Bronchial epithelial cell (primary cell): ENCODE data around the gene SLC34A1. TPM values are rescaled to one million over a fixed set of nuclear protein-coding genes. Genes with fewer than 3 reads are reported as not detected.

Experiments used
- DNase-seq: peaks from one replicate; pipeline ENCODE4 v3.0.0-alpha.2; 2010; ENCODE audit warnings: low read depth
- FAIRE-seq: peaks from 2 replicates; lab custom pipeline; 2011; peaks lifted over from hg19 to GRCh38; lab: Jason Lieb, UNC
- H3K27me3 ChIP-seq: 2 replicates; pipeline ENCODE4 v1.5.1; 2011; ENCODE audit warnings: low read length; ENCODE audit not compliant: control insufficient read depth, insufficient read depth
- H3K36me3 ChIP-seq: 2 replicates; pipeline ENCODE4 v1.5.1; 2011; ENCODE audit warnings: low read length; ENCODE audit not compliant: control insufficient read depth, insufficient read depth
- H3K4me3 ChIP-seq: 2 replicates; pipeline ENCODE4 v1.5.1; 2011; ENCODE audit warnings: mild to moderate bottlenecking, low read depth, low read length, control low read depth
- total RNA-seq: library from RNA; depleted of rRNA; stranded (reverse); fragments of >200 nt; gene quantifications from 2 replicates; pipeline ENCODE4 v1.2.1, GENCODE V29; 2014
- TF ChIP-seq, protein P1 (sequence below): IDR thresholded peaks from 2 replicates; pipeline ENCODE4 v1.5.1; 2011; ENCODE audit warnings: mild to moderate bottlenecking, moderate library complexity, low read length, control low read depth, inconsistent platforms; ENCODE audit not compliant: insufficient read depth, severe bottlenecking

Gene SLC34A1
- total RNA-seq, 1 donor from 2014 or later = not detected

DNA sequence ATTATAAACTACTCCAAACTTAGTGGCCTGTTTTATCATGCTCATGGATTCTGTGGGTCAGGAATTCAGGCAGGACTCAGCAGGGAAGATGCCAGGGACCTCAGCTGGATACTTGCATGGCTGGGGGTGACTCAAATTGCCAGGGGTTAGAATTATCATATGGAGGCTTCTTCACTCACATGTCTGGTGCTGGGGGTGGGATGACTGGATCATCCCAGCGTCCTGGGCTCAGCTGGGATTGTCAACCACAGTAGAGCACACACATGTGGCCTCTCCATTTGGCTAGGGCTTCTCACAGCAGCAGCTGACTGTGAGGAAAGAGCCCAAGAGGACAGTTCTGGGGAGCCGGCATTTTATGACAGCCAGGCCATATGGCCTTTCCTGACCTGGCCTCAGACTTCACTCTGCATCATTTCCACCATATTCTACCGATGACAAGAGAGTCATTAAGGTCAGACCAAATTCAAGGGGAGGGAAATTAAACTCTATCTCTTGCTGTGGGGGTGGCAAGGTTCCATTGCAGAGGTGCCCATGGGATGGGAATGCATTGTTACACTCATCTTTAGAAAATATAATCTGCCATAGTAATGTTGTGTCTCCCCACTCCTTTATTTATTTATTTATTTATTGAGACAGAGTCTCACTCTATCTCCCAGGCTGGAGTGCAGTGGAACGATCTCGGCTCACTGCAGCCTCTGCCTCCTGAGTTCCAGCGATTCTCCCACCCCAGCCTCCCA lies 37.0 kb downstream of the SLC34A1 start:
- no peaks in the 10 kb centered on the region for H3K27me3 ChIP-seq
- TF ChIP-seq, protein P1, sequence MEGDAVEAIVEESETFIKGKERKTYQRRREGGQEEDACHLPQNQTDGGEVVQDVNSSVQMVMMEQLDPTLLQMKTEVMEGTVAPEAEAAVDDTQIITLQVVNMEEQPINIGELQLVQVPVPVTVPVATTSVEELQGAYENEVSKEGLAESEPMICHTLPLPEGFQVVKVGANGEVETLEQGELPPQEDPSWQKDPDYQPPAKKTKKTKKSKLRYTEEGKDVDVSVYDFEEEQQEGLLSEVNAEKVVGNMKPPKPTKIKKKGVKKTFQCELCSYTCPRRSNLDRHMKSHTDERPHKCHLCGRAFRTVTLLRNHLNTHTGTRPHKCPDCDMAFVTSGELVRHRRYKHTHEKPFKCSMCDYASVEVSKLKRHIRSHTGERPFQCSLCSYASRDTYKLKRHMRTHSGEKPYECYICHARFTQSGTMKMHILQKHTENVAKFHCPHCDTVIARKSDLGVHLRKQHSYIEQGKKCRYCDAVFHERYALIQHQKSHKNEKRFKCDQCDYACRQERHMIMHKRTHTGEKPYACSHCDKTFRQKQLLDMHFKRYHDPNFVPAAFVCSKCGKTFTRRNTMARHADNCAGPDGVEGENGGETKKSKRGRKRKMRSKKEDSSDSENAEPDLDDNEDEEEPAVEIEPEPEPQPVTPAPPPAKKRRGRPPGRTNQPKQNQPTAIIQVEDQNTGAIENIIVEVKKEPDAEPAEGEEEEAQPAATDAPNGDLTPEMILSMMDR = no peak
- FAIRE-seq = no peak
- no peak for DNase-seq
- no peaks in the 10 kb centered on the region for H3K36me3 ChIP-seq
- H3K4me3 ChIP-seq = no peak overlapping the region

DNA sequence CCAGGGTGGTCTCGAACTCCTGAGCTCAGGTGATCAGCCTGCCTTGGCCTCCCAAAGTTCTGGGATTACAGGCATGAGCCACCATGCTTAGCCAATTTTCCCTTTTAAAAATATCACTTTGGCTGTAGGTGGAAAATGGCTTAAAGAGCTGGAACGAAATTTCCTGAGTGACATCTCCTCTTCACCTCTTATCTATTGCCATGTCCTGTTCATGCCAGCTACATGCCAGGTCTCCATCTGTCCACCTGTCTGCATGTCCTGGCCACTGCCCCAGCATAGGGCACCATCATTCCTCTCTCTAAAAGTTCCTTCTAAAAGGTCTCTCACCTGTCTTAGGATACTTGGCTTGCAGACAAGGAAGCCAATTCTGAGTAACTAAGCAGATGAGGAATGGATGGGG lies 39.4 kb downstream of the SLC34A1 start:
- TF ChIP-seq, protein P1 = no peak

DNA sequence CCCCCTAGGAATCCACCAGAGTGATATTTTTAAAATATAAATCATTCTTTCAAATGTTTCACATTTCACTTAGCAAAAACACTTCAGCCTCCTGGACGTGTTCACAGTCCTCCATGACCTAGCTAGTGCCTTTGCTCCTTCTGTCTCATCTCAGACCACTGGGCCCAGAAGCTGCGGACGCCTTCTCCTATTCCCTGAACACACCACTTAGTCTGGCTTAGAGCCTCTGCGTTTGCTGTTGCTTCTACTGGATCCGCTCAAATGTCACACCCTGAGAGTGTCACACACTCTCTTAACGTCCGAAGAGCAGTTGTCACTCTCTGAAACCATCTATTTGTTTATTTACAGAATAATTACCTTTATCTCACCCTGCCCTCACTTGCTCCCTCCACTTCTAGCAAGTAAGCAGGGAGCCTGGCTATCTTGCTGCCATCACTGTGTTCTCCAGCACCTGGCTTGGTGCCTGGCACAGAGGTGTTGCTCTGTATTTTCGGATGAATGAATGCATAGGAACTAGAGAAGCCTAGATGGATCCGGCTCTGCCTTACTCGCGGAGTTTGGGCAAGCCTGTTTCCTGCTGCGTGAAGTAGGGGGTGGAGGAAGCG lies 41.1 kb downstream of the SLC34A1 start:
- FAIRE-seq (no peak), DNase-seq (no peak)
- TF ChIP-seq, protein P1 = no peak
- Histone ChIP-seq H3K4me3 (peak overlapping the region; percentile 46), H3K27me3 (no peaks in the 10 kb centered on the region), H3K36me3 (no peaks in the 10 kb centered on the region)

More for the DNA sequence above, 39.4 kb downstream of the SLC34A1 start:
- DNase-seq (no peak), FAIRE-seq (no peak)
- Histone ChIP-seq H3K4me3 (no peak overlapping the region), H3K36me3 (no peaks in the 10 kb centered on the region), H3K27me3 (no peaks in the 10 kb centered on the region)

DNA sequence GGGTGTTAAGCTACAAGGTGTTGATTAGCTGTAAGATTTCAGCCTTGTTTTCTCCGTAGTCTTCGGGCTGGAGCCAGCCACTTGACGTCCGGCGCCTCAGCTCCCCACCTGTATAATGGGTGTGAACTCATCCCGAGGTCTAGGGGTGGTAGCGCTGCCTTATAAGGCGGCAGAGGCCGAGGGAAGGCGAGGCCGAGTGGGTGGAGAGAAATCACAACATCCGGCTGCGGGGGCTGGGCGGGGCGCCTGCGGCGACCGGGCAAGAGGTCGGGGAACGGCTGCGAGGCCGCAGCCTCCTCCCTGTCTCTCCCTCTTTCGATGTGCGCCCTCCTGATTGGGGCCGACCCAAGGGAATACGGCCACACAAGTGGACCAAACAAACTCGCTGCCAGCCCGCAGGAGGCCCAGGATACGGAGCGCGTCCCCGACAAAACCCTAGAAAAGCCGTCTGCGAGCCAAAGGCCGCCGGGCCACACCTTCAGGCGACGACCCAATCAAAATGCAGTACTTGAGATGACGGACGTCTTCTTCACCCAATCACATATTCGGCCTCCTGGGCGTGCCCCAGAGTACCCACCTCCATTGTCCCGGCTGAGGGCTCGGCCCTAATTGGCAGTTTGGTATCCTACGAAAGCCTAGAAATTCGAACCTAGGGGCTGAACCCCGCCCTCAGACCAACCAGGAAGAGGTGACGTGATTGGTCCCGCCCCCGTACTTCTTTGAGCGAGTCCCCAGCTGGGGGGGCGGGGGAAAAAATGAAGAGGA lies 41.7 kb downstream of the SLC34A1 start:
- TF ChIP-seq, protein P1 = no peak
- Histone ChIP-seq H3K36me3 (peaks cover 2% of the 10 kb centered on the region), H3K27me3 (no peaks in the 10 kb centered on the region), H3K4me3 (peak overlapping the region; percentile 46)
- FAIRE-seq (peak; percentile 73), DNase-seq (peak; percentile 100)

DNA sequence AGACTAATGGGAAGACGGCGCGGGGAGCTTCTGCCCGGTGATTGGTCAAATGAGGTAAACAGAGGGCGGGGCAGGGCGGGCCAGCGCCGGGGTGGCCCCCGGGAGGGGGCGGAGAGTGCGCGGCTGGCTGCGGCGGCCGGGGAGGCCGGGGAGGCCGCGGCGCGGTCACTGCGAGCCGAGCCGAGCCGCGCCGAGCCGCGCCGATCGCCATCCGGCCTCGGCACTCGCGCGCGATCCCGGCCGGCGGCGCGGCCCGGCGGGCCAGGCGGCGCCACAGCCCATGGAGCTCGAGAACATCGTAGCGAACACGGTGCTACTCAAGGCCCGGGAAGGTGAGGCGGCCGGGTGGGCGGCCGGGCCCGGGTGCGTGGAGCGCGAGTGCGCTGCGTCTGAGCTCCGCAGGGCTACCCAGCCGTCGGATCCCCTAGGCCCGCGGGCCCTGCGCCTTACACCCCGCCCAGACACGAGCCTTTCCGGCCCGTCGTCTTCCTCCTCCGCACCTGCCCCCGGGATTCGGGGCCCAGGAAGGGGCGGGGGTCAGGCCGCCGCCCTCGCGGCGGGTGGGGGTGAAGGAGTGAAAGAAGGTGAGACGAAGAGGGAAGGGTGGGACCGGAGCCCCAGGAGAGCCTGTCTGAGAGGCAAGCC lies 42.5 kb downstream of the SLC34A1 start, which contains the start of gene GRK6:
GRK6 (plus strand) TSS at position 111 of the 645 bp plus-strand sequence; CDS start at position 281, 170 bp downstream.
- no peak for DNase-seq
- Histone ChIP-seq H3K27me3 (no peaks in the 10 kb centered on the region), H3K36me3 (peaks cover 4% of the 10 kb centered on the region), H3K4me3 (peak within 1 kb of the TSS; percentile 82)
- no peak for FAIRE-seq
- TF ChIP-seq, protein P1 = no peak
